Amniotic epithelial cell (primary cell): ENCODE results near the gene SH2D2A.

Source experiments
- DNase-seq: peaks from one replicate; pipeline ENCODE4 v3.0.0-alpha.2; 2010; ENCODE audit warnings: low read depth

SH2D2A gene

DNA sequence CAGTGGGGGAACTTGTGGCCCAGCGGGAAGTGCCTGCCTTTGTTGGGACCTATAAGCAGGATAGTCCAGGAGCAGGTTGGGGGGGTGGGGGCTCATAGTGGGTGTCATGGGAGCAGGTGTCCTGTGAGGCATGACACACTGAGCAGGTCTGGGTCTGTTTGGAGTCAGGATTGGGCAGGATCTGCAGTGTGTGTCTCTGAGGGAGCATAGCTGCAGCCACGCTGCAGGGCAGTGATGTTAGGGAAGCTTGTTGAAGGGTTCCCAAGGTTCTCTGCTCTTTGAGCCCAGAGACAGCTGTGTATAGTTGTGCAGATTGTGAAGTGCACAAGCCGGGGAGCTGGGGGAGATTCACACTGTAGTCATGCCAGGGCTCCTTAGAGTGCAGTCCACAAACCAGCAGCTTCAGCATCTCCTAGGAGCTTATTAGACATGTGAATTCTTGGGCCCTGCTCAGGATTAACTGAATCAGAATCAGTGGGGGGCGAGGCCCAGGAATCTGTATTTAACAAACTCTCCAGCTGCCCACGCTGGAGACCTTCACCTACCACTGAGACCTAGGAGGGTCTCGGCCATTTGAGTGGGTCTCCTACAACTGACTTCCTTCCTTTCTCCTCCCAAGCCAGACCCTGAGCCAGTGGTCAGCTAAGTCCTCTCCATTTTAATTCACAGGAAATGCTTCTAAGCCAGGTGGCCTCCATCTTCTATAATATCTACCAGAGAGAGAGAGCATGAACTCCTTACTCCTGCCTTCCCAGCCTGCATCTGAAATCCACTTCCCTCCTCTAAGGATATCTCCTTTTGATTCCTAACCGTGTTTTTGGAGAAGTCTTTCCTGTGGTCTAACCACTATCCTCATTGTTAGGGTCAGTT lies 31.2 kb upstream of the SH2D2A start:
- no peak for DNase-seq

DNA sequence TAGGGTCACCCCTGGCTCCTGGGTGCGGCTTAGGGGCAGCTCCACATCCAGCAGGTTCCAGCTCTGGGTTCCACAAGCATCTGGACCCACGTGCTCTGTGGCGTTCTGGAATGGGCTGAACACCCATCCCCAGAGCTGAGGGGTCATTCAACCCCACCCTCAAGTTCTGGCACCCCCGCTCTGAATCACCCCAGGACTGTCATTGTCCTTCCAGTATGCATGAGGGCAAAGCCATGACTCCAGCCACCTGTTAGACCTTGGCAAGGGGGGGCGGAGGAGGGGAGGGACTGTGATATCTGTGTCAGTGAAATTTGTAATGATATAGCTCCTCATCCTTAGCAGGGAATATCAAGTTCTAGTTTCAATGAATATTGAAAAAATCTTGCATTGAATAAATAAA lies 30.0 kb upstream of the SH2D2A start:
- no peak for DNase-seq

DNA sequence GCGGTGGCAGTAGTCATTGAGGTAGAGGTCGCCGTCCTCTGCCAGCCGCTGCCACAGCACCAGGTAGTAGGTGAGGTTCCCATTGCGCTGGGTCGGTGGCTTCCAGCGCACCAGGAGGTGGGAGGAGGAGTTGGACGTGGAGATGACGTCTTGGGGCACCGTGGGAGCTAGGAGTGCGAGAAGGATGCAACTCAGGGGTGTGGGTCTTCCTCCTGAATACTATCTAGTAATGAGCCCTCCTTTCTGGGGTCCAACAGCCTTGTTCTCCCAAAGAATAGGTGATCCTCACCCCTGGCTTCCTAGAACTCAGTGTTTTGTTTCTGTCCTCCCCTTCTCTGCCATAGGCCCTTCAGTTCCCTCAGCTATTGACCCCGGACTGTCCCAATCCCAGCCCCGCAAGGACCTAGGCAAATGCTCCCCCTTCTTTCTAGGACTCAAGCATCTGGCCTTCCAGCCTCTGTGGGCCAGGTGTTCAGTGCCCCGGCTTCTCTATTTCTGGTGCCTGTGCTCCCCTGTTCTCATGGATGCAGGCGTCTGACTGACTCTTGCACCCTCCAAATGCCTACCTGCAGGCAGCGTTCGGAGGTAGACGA lies 29.4 kb upstream of the SH2D2A start:
- no peak for DNase-seq

DNA sequence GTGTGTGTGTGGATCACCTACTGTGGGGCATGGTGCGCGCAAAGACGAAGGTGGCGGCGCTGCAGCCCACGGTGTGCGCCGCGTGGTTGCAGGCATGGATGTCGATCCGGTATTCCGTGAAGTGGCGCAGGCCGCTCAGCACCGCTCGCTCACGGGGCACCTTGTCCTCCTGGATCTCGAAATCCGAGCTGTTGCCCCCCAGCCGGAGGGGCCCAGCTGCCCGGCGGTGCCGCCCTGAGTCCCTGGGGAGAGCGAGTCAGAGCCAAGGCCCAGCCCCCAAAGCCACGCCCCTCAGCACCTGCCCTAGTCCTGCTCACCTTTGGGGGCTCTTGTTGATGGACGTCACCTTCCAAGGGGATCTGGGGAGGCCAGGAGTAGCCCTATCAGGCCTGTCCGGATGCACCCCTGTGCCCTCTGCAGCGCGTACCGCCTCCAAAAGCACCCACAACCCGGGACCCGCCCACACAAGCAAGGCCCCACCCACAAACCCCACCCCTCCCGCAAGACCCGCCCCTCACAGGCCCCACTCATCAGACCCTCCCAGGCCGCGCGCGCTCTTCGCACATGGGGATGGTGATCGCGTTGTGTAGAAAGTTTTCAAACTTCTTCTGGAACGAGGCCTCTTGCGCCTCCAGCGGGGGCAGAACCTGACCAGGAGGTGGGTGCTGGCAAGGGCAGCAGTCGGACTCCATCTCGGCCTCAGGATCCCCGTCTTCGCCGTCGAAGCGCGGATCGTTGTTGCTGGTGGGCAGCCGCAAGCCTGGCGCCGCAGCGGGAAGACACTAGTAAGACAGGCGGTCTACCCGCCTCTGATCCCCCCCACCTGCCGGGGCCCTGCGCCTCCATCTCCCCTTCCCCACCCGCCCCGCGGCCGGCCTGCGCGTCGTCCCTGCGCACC lies 28.7 kb upstream of the SH2D2A start:
- no peak for DNase-seq

DNA sequence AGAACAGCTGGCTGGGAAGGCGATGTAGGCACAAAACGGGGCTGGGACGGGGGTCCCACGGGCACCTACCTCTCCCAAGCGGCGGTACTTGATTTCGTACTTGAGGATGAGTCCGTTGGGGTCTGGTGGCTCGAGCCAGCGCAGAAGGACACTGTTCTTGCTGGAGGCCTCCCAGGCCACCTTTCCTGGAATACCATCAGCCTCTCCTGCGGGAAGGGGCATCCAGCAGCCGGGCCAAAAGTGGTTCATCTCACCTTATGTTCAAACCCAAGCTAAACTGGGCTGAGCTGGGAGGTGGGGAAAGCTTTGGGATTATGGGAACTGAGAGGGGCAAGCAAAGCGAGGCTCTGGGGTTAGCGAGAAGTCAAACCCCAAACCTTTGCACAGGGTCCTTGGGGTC lies 28.0 kb upstream of the SH2D2A start:
- DNase-seq = no peak

DNA sequence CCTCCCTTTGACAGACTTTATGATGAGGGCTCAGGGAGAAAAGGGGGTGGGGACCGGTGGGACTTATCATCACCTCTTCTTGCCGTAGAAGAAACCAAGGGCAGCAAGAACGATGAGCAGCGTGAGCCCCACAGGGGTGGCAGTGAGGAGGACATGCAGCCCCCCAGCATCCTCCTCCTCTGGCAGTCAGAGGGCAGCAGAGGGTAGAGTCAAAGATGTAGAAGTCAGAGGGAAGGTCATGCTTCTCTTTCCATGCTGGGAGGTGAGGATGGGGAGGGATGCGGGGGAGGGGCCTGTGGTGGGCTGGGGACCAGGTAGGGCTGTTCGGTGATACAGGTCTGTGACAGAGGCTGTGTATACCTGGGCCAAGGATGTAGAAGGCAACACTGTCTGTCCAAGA lies 27.5 kb upstream of the SH2D2A start:
- no peak for DNase-seq

DNA sequence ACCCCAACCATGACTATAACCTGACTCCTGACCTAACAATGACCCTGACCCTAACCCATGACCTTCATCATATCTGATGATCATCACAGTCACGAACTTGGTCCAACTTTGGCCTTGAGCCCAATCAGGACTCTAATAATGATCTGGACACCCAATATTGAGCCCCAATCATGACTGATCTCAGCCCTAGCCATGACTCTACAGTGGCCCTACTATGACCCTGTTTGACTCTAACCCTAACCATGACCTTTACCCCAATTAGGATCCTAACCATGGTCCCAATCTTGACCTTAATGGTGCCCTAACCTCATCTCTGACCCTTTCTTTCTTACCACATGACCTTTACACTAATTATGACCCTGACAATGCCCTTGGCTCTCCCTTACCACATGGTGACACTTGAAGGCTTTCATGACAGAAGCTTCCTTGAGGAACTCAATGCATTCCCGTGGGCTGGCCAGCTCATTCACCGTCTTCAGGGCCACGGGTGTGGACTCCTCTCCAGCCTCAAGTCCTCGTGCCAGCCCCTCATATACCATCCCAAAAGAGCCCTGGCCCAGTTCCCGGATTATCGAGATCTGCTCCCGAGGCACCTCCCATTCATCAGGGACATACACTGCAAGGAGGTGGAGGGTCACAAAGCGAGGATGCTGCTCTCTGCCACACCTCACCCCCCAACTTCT lies 26.1 kb upstream of the SH2D2A start:
- no peak for DNase-seq

DNA sequence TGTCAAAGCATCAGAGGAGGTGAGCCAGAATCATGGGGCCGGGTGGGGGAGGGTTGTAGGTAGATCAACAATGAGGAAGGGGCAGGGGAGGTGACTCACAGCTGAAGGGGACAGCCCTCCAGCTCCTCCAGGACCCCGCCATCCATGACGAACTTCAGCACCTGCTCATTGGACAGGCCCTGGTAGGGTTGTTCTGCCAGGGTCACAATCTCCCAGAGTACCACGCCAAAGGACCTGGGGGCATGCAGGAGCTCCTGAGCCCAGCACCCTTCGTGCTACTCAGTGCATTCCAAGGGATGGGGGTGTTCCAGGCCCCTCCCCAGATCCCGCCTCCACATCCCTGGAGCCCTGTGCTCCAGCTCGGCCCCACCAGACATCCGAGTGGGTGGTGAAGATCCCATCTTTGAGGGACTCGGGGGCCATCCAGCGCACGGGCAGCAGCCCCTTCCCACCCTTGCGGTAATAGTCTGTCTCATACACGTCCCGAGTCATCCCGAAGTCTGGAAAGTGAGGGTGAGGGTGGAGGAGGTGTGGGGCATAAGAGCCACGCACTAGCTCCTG lies 24.7 kb upstream of the SH2D2A start:
- DNase-seq = no peak

DNA sequence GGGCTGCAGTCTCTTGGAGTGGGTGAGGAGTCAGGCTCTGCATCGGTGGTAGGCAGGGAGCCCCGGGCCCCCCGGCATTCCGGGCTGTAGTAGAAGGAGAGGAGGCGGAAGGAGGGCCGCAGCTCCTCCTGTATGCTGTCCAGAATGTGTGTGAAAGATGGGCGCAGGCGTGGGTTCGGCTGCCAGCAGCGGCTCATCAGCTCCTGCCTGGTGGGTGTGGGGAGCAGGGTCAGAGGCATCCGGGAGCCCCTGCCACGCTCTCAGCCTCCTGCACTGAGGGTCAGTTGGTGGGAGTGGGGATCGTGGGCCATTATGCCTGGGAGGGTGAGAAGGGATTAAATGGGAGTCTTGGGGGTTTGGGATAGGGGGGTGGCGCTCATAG lies 24.2 kb upstream of the SH2D2A start:
- no peak for DNase-seq

DNA sequence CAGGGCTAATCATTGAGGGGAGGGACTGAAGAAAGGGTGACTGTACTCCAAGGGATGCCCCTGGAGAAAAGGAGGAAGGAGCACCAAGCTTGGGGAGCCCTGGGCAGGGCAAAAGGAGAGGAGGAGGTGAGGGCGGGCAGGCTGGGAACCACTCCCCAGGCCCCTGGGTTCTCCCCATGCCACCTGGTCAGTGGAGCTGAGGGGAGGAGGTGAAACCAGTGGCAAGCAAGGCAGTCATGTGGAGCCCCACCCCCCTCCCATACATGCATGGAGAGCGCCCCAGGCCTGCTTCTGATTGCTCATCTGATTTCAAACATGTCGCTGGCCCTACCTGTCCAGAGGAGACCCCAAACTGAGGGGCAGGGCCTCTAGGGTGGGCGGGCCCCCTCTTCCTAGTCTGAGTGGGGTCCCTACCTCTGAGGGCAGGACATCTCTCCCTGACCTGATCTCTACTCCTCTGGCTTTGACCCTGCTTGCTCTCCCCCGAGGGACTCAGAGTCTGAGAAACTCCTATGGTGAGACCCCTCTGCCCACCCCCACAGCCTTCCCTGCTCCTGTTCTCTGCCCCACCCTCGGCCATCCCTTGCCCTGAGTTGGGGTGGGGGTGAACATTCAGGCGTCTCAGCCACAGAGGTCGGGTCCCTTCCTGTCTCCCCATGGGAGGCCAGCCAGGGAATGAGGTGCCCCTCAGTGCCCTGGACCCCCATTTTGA lies 23.7 kb upstream of the SH2D2A start:
- no peak for DNase-seq

DNA sequence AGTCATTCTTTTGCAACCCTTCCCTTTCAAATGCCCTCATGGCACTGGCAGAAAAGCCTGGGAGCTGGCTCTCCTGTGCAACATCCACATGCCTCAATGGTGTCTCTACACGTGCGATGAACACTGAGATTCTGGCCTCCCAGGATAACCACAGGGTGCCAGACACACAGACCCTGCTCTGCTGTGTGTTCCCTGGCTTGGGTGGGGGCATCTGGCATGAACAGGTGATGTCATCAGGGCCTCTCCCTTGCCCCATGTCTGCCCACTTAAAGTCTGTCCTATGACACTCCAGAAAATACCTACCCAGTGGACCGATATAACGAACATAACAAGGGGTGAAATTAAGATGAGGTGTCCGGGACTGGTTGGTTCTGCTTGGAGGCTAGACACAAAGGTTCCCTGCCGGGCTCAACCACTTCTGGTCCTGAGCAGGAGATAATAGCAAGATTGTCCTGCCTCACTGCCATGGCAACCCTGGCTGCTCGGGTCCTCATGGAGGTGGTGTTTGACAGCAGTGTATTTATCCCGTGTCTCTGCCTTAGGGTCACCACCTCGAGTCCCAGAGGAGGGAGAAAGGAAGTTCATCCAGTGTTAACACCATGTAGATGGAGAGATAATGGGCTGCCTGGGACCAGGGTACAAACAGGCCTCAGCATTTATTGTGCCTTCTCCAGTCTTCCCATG lies 22.9 kb upstream of the SH2D2A start:
- no peak for DNase-seq

DNA sequence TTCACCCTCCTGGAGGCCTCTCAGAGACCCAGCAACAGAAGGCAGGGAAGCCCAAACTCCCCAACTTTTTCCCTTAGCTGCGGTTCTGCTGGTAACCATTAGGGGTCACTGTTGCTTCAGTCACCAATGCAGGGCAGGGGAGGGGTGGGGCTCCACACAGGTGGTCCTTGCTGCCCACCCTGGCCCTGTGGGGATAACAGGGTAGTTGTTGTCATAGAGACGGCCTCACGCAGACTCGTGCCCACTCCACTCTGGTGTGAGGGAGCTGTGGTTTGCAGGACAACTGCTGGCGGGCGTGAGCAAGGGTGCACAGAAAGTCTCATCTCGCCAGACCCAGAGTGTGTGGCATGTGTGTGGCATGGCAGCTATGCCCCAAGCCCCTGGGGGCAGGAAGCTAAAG lies 22.3 kb upstream of the SH2D2A start:
- DNase-seq = no peak

DNA sequence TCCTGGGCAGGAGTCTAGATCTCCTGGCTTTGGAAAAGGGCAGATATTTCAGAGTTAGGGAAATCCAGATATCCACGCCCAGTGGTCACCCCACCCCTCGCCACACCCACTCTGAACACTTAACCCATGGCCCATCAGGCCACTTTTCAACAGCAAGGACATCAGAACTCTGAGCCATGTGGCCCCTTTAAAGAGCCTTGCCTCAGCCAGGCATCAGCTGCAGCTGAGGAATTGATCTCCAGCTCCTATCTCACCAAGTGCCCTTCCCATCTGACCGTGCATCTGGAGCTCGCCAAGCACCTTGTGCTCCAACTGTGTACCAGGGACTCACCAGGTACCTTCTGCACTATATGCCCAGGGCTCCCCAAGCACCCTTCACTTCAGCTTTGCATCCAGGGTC lies 20.2 kb upstream of the SH2D2A start:
- DNase-seq = no peak

DNA sequence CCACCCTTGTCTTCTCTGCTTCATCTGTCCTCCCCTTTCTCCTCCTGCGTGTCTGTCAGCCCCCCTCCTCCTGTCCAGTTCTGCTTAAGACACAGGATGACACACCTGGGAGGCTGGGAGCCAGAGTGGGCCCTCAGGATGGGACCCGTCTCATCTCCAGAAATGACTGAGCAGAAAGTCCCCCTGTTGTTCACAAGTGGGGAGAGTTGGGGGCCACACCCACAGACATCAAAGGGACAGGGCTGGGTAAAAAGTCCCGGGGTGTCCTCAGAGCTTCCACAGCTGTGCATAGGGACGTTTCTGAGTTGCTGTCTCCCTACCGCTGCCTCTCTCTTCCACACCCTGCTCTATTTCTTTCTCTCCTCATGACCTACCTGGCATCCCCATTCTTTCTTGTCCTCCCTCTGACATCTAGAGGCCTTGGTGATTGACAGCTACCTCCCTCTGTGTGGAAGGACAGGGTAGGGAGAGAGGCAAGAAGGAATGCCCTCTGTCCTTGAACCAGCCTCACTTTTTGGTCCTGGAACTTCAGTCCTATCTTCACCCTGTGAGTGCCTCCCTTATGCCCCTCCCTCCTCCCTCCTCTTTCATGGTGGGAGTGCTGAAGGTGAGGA lies 19.5 kb upstream of the SH2D2A start:
- no peak for DNase-seq

DNA sequence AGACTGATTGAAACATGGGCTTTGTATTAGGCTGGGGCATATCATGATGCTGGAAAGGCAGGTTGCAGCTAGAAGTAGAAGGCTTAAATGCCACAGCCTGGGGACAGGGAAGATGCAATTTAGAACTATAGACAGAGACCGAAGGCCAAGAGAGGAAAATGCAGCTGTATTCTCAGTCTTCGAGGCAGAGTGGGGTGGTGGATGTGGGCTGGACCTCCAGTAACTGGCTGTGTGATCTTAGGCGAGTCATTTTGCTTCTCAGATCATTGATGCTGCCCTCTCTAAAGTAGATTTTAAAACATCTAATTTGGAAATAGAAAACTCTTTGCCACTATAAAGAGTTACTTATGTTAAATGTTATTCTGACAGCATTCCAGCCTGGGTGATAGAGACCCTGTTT lies 17.7 kb upstream of the SH2D2A start:
- DNase-seq = no peak

DNA sequence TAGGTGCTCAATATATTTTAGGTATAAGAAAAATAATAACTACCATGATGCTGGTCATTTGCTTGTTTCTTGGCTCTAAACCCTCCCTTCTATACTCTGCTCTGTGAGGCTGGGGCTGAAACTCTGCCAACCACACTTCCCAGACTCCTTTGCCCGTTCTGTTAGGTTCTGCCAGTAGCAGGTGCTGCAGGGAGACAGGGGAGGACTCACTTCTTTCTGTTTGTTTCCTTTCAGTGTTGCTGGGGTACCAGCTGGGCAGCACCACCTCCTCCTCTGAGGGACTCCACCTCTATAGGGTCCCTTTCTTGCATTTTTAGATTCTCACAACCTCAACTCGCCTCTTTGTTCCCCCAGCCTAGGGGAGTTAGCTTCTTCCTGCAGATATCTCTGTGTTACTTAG lies 17.0 kb upstream of the SH2D2A start:
- no peak for DNase-seq

DNA sequence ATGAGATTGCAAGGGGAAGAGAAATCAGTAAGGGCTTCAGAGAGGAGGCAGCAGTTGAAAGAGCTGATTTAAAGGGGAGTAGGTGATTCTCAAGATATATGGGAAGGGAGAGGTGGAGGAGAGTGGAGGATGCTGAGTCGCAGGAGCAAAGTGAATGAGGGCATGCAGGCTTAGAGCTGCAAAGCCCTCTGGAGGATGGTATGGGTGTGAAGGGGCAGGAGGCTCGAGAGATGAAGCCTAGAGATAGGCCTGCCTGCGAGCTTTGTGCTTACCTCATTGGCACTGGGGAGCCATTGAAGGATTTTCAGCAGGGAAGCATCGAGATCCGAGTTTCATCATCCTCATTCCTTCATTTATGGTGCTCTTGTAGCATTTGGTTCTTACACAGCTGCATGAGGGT lies 15.8 kb upstream of the SH2D2A start:
- no peak for DNase-seq

DNA sequence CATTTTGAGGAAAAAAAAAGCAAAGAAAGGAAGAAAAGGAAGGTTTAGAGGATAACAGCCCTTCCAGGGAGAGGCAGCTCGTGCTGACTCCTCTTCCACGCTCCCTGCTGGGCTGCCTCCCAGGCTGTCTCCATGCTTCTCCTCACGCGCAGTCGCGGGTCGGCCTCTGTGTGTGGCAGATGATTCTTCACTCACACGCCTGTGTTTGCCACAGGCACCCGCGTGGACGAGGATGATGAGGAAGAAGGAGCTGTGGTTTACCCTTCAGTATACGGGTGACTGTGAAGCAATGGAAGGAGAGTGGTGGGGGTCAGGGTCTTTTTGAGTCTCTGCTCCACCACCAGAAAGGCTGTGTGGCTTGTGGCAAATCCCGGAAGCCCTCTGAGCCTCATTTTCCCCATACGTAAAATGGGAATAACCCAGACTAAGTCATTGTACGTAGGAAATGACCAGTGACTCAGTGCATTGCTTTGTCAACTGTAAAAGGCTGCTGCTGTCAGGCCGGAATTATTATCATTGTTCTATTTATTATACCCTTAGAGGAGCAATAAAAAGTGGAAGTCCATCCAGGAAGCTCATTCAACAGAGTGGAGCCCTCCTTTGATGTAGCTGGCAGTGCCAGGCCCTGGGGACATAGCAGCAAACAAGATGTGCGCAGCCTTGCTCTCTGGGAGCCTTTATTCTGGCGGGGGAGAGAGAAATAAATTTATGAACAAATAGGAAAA lies 11.9 kb upstream of the SH2D2A start:
- DNase-seq = no peak

DNA sequence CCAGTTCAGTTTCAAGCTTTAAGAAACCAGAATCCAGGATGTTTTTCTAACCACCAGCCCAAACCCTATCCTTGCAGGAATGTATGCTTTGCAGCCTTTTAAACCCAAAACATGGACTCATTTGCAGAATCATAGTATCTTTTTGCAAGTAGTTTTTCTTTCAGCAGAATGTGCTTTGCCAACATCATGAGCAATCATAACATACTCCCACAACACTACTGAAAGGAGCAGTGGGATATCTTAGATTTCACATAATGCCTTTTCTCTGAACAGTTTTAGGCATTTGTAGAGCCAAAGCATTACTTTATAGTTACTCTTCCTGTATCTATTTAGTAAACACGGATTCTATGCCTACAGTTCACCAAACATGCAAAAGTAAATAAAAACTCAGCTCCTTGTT lies 10.0 kb upstream of the SH2D2A start:
- peak; percentile 70 for DNase-seq
